GM12873 (cell line): ENCODE results near the gene MET.

Source experiments
- TF ChIP-seq, protein P1 (sequence below): IDR thresholded peaks from 2 replicates; pipeline ENCODE4 v1.5.1; 2012; ENCODE audit warnings: low read depth, mild to moderate bottlenecking, moderate library complexity, low read length, control low read depth; ENCODE audit not compliant: insufficient read depth; ENCODE audit errors: missing control alignments

MET gene

DNA sequence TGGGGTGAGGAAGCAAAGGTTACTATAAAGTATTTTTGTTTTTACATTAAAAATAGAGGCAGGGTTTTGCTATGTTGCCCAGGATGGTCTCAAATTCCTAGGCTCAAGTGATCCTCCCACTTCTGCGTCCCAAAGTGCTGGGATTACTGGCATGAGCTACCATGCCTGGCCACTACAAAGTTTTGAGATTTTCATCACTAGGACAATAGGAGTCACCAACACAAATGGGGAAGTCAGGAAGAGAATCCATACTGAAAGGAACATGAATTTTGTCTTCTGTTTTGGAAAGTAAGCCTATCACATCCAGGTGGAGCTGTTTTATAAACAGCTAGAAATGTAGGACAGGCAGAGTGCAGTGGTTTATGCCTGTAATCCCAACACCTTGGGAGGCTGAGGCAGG, 170.4 kb downstream of the MET start:
- TF ChIP-seq, protein P1, sequence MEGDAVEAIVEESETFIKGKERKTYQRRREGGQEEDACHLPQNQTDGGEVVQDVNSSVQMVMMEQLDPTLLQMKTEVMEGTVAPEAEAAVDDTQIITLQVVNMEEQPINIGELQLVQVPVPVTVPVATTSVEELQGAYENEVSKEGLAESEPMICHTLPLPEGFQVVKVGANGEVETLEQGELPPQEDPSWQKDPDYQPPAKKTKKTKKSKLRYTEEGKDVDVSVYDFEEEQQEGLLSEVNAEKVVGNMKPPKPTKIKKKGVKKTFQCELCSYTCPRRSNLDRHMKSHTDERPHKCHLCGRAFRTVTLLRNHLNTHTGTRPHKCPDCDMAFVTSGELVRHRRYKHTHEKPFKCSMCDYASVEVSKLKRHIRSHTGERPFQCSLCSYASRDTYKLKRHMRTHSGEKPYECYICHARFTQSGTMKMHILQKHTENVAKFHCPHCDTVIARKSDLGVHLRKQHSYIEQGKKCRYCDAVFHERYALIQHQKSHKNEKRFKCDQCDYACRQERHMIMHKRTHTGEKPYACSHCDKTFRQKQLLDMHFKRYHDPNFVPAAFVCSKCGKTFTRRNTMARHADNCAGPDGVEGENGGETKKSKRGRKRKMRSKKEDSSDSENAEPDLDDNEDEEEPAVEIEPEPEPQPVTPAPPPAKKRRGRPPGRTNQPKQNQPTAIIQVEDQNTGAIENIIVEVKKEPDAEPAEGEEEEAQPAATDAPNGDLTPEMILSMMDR: no peak

DNA sequence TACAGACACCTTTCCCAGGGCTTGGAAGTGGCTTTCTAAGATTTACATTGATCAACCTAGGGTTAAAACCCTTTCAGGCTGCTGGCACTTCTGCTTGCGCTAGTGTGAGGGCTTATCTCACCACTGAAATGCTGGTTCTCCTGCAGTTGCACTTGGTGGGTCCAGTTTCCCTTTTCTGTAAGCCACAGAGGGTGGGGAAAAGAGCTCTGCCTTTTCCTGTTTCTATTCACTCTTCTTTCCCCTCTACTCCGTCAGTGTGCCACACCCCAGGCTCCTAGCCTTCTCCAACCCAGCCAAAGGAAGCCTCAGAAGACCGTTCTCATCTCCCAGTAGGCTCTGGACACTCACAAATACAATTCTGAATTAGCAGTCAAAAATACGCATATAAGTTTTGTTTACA, 171.4 kb downstream of the MET start:
- TF ChIP-seq, protein P1: no peak
